GM18868 (cell line): ENCODE results near the gene DEAF1.
A peak's percentile ranks its signal among the peaks of the same experiment; 100 is the strongest.
"Not testable (repeated sequence)": the region's sequence is repeated elsewhere in the genome, so short reads cannot be mapped to it uniquely, and the experiment has no call there.

Experiments
- ATAC-seq: cut with Tn5 transposase; IDR thresholded peaks from one replicate; pipeline ENCODE4 v1.9.1; 2021; ENCODE audit warnings: mild to moderate bottlenecking, moderate library complexity; ENCODE audit not compliant: unreplicated experiment

The DEAF1 gene

DNA sequence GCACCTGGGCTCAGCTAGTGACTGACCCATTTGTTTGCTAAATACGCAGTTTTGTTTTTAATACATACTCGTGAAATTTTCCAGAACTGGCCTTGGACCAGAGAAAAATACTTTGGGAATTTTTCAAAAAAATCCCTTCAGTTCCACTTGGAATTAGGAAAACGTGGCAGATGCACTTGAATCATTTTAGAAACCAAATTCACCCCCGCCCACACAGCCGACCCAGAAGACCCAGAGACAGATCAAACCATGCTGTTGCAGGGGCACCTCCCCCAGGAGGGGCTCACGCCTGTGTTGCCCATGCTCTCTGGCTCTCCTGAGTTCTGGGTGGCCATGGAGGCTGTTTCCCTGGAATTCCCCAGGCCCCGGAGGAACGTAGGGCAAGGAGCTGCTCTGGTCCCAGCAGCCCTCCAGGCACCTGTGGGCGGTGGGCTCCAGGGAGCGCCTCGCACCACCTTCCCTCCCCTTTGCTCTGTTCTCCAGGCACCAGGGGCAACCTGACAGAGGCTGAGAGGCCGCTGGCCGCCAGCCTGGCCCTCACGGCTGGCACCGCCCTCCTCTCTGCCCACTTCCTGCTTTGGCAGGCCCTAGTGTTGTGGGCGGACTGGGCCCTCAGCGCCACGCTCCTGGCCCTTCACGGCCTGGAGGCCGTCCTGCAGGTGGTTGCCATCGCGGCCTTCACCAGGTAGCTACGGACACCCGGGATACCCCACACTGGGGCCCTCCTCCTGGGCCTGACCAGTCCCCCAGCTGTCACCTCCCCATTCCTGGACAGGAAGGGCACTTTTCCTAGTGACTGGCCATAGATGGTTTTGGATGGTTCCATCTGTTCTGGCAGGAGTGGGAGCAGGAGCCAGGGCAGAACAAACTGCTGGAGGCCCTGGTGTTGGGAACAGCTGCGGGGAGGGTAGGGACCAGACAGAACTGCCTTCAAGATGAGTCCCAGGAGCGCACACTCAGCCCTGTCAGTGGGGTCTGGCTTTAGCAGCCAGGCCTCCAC is 7.7 kb upstream of the DEAF1 start:
- no peak for ATAC-seq

DNA sequence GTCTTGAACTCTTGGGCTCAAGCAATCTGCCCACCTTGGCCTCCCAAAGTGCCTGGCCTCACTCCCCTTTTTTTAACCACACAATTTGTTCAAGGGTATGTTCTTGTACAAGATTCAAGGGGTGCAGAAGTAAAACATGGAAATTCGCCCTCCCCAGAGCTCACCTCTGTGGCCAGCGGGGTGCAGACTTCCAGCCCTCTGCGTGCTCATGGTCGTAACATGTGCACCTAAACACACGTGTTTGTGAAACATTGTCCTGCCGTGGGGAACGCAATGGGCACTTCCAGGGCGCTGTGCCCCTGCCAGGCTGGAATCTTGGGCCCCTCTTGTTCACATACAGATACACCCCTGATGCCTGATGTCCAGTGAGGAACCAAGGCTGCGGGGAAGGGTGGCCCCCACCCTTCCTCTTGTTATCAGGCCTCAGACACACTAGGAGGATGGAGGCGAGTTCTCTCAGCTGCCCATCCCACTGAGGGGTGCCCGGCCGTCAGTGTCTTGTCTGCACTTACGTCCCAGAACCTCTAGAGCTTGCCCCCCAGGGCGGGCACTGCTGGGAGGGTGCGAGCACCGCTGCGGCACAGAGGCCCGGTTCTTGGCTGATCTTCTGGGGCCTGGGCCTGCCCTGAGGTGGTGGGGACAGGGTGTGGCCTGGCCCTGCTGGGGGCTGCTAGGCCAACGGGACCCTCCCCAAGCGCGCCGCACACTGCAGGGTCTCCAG is 6.9 kb upstream of the DEAF1 start:
- no peak for ATAC-seq

GRCh38 chr11:699753-700152 is 4.7 kb upstream of the DEAF1 start:
- no peak for ATAC-seq

GRCh38 chr11:699116-699508 is 4.1 kb upstream of the DEAF1 start:
- ATAC-seq: no peak

DNA sequence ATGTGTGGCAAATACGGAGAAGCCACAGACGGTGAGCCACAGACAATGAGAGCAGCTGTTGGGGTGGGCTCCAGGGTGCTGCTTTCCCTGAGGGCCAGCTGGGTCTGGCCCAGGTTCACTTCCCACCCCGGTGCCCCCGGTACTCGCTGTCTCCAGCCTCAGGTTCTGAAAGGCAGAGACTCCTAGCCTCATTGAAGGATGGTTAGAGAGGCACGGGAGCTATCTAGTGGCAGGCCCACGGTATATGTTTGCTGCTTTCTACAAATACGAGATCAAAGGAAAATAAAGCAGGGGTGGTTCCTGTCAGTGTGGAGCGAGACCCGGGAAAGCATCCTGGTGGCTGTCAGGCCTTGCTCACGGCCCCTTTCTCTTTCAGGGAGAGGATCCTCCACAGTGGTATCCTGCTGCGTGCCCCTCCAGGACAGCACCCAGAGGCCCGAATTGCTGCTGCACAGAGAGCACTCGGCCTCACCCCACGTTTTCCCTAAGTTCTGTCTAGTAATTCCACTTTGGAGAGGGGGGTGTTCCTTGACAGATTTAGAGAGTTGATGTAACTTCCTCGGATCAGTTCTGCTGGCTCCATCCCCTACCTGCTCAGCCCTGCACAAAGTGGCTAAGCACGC is 3.6 kb upstream of the DEAF1 start:
- no peak for ATAC-seq

- ATAC-seq: no peak
Measured at GRCh38 chr11:697811-698311, 2.8 kb upstream of the DEAF1 start.

DNA sequence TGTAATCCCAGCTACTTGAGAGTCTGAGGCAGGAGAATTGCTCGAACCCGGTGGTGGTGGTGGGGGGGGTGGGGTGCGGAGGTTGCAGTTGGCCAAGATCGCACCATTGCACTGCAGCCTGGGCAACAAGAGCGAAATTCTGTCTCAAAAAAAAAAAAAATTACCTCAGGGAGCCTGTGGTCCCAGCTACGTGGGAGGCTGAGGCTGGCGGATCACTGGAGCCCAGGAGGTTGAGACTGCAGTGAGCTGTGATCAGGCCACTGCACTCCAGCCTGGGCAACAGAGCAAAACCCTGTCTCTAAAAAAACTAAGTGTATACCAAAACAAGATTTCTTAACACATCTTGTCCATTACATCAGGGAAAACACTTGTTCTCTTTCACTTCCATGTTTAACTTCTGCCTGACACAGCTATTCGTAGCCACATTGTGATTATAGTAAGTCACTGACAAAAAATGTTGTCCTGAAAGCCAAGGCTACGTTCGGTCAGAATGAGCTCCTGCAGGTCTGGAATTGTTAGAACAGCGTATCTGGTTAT is 2.0 kb upstream of the DEAF1 start:
- ATAC-seq: no peak

GRCh38 chr11:695538-696248 is 671 bp upstream of the DEAF1 start, which contains the start of gene TMEM80:
Gene TMEM80, plus strand, starts transcription at chr11:695816. Its CDS starts 12 bp downstream, at chr11:695828.
- ATAC-seq: peak; percentile 68

- ATAC-seq: no peak
Measured at GRCh38 chr11:695288-695537, 191 bp upstream of the DEAF1 start.

GRCh38 chr11:693887-694562 is 997 bp downstream of the DEAF1 start:
- no peak for ATAC-seq

GRCh38 chr11:693415-693831 is 1.6 kb downstream of the DEAF1 start:
- ATAC-seq: no peak

GRCh38 chr11:692824-693414 is 2.1 kb downstream of the DEAF1 start:
- ATAC-seq: no peak

DNA sequence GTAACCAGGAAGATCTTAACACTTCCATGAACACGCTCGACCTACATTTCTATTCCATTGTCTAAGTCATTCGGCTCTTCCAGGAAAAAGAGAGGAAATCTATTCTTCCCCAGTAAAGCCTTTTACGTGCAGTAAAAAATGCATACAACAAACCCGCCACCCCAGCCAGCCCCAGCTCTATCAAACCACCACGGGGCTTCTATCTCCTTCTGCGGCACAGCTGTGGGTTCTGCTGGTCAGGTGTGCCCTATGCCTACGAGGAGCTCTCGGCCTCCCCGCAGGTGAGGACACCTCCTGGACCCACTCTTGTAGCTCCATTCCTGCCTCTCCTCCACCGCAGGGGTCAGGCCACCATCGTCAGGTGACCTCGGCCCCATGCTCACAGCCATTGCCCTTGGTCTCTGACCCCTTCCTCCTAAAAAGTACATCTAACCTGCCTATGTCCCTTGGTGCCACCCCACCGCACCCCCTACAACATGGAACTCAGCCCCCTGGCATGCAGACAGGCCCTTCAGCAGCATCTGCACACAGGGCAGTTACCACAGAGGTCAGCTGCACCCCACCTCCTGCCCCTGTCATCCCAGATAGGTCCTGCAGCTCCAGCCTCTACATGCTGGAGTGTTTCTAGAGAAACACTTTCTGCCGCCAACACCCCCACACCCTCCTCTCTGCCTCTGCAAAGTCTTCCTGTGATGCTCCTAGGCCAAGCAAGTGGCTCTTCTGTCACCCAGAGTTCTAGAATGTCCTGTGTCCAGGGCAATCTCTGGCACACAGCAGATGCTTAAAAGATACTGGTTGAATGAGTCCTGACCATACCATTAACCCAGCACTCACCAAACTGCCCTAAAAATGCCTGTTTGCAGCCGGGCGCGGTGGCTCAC is 3.1 kb downstream of the DEAF1 start:
- no peak for ATAC-seq

DNA sequence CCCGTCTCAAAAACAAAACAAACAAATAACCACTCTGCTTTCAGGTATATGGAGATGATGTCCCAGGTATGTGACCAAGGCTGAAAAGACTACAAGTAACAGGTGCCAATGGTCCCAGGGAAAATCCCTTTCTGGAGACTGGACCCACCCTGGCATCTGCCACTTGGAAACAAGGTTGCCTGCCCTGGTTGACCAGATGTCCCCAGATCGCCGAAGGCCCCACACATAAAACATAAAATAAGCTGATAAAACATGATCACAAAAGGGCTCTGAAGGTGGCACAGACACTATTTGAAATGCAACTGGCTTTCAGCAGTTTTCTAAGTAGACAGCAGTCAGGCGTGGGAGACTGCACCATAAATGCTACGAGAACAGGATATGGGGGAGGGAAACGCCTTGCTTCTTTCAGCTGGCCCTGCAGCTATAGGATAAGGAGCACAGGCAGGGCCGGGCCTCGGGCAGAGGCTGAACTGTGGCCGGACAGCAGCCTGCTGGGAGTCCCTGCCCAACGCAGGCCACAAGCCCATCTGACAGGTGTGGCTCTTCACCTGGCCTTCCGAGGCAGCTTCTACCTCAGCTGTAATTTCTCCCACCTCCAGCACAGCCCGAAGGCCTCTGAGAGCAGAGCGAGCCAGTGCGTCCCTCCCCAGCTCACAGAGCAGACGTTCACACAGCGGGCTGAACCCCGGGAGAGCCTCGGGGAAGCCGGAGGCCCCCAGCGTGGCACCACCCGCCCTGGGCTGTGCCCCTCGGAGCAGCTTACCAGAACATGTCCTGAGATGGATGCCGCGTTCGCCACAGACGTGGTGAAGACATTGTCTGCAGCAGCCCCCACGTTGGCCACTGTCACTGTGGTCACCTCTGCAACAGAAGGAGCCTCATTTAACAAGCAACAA is 4.0 kb downstream of the DEAF1 start:
- no peak for ATAC-seq

DNA sequence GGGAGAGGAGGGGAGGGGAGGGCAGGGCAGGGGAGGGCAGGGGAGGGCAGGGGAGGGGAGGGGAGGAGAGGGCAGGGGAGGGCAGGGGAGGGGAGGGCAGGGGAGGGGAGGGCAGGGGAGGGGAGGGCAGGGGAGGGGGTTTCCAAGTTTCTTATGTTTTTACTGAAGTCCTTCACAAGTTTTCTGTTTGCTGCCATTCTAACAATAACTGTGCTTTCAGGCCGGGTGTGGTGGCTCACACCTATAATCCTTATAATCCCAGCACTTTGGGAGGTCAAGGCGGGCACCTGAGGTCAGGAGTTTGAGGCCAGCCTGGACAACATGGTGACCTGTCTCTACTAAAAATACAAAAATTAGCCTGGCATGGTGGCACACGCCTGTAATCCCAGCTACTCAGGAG is 4.8 kb downstream of the DEAF1 start:
- ATAC-seq: not testable (repeated sequence)

GRCh38 chr11:689625-690024 is 5.4 kb downstream of the DEAF1 start:
- ATAC-seq: no peak

- ATAC-seq: no peak
Measured at GRCh38 chr11:688681-689080, 6.3 kb downstream of the DEAF1 start.

GRCh38 chr11:687751-688150 is 7.3 kb downstream of the DEAF1 start:
- ATAC-seq: no peak
